IgD-negative memory B cell (primary cell): ENCODE results near the gene MTG2. TPM values are rescaled to one million over a fixed set of nuclear protein-coding genes. Genes with fewer than 3 reads are reported as not detected.
A peak's percentile ranks its signal among the peaks of the same experiment; 100 is the strongest.

Source experiments
- H3K27ac Mint-ChIP-seq, 3 donors: one replicate each; pipeline ENCODE4 v1.8.0; 2020 to 2022; ENCODE audit warnings: mild to moderate bottlenecking in 3 of 3, mixed read lengths in 3 of 3, moderate library complexity in 1 of 3
- H3K27me3 Mint-ChIP-seq: one replicate; pipeline ENCODE4 v1.8.0; 2021; ENCODE audit warnings: mixed read lengths
- H3K36me3 Mint-ChIP-seq: one replicate; pipeline ENCODE4 v1.8.0; 2020; ENCODE audit warnings: mild to moderate bottlenecking, mixed read lengths
- H3K4me1 Mint-ChIP-seq, 3 donors: one replicate each; pipeline ENCODE4 v1.8.0; 2020 to 2022; ENCODE audit warnings: mixed read lengths in 3 of 3, mild to moderate bottlenecking in 1 of 3
- H3K4me3 Mint-ChIP-seq, 4 donors: one replicate each; pipeline ENCODE4 v1.8.0; 2020 to 2022; ENCODE audit warnings: mild to moderate bottlenecking in 4 of 4, mixed read lengths in 4 of 4, moderate library complexity in 3 of 4
- H3K9me3 Mint-ChIP-seq, 3 donors: one replicate each; pipeline ENCODE4 v1.8.0; 2020 to 2021; ENCODE audit warnings: mixed read lengths in 3 of 3, mild to moderate bottlenecking in 1 of 3
- polyA plus RNA-seq: library from polyadenylated mRNA; unstranded; fragments of 300-500 nt; fragmentation: Illumina TruSeq; gene quantifications from one replicate; pipeline ENCODE4 v1.2.3, GENCODE V29; 2021

MTG2 gene
- polyA plus RNA-seq, 1 donor from 2014 or later = 26.2 TPM

- Mint-ChIP-seq H3K27me3 (no peaks in the 10 kb centered on the region), H3K36me3 (peaks cover 2% of the 10 kb centered on the region), H3K27ac (peak overlapping the region in 1 of 3 donors; percentile 53)
Observed at GRCh38 chr20:62195736-62196135, 12.9 kb downstream of the MTG2 start.

GRCh38 chr20:62196286-62196685 lies 13.5 kb downstream of the MTG2 start:
- peaks cover 2% of the 10 kb centered on the region for H3K36me3 Mint-ChIP-seq
- no peak overlapping the region for H3K27ac Mint-ChIP-seq
- no peak overlapping the region for H3K4me3 Mint-ChIP-seq
- H3K27me3 Mint-ChIP-seq = no peaks in the 10 kb centered on the region
- H3K4me1 Mint-ChIP-seq = peaks cover 0 to 10% (median 6%) of the 10 kb centered on the region in 3 donors
- no peaks in the 10 kb centered on the region for H3K9me3 Mint-ChIP-seq

More at GRCh38 chr20:62195736-62196135, 12.9 kb downstream of the MTG2 start:
- Mint-ChIP-seq H3K9me3 (no peaks in the 10 kb centered on the region), H3K4me3 (no peak overlapping the region), H3K4me1 (peaks cover 0 to 6% (median 4%) of the 10 kb centered on the region in 3 donors)

GRCh38 chr20:62197311-62197710 lies 14.5 kb downstream of the MTG2 start:
- Mint-ChIP-seq H3K36me3 (peaks cover 2% of the 10 kb centered on the region), H3K4me3 (no peak overlapping the region), H3K4me1 (peaks cover 6 to 19% (median 16%) of the 10 kb centered on the region in 3 donors), H3K9me3 (no peaks in the 10 kb centered on the region), H3K27ac (no peak overlapping the region), H3K27me3 (no peaks in the 10 kb centered on the region)

GRCh38 chr20:62197801-62198200 lies 15.0 kb downstream of the MTG2 start:
- Mint-ChIP-seq H3K36me3 (peaks cover 2% of the 10 kb centered on the region), H3K4me3 (no peak overlapping the region), H3K9me3 (no peaks in the 10 kb centered on the region), H3K4me1 (peaks cover 6 to 21% (median 18%) of the 10 kb centered on the region in 3 donors), H3K27ac (no peak overlapping the region), H3K27me3 (no peaks in the 10 kb centered on the region)

- no peaks in the 10 kb centered on the region for H3K27me3 Mint-ChIP-seq
- H3K4me1 Mint-ChIP-seq = peaks cover 11 to 28% (median 21%) of the 10 kb centered on the region in 3 donors
- no peaks in the 10 kb centered on the region for H3K9me3 Mint-ChIP-seq
- H3K36me3 Mint-ChIP-seq = peaks cover 2% of the 10 kb centered on the region
- H3K27ac Mint-ChIP-seq = no peak overlapping the region
- no peak overlapping the region for H3K4me3 Mint-ChIP-seq
Observed at GRCh38 chr20:62198496-62198895, 15.7 kb downstream of the MTG2 start.

- Mint-ChIP-seq H3K27me3 (no peaks in the 10 kb centered on the region), H3K9me3 (no peaks in the 10 kb centered on the region), H3K27ac (peak overlapping the region in 1 of 3 donors; percentile 74), H3K4me1 (peaks cover 12 to 30% (median 23%) of the 10 kb centered on the region in 3 donors), H3K36me3 (peaks cover 2% of the 10 kb centered on the region), H3K4me3 (no peak overlapping the region)
Observed at GRCh38 chr20:62198931-62199330, 16.1 kb downstream of the MTG2 start.

GRCh38 chr20:62200491-62201172 lies 17.8 kb downstream of the MTG2 start:
- H3K4me1 Mint-ChIP-seq = peaks cover 12 to 29% (median 25%) of the 10 kb centered on the region in 3 donors
- no peaks in the 10 kb centered on the region for H3K9me3 Mint-ChIP-seq
- H3K36me3 Mint-ChIP-seq = peaks cover 2% of the 10 kb centered on the region
- H3K27ac Mint-ChIP-seq = no peak overlapping the region
- H3K27me3 Mint-ChIP-seq = no peaks in the 10 kb centered on the region
- no peak overlapping the region for H3K4me3 Mint-ChIP-seq

- peak overlapping the region in 2 of 3 donors; percentile 23 to 80 for H3K27ac Mint-ChIP-seq
Observed at GRCh38 chr20:62201173-62202082, 18.6 kb downstream of the MTG2 start.

GRCh38 chr20:62202083-62202395 lies 19.2 kb downstream of the MTG2 start:
- Mint-ChIP-seq H3K4me3 (peak overlapping the region in 2 of 4 donors; percentile 29 to 82), H3K36me3 (peaks cover 2% of the 10 kb centered on the region), H3K9me3 (no peaks in the 10 kb centered on the region), H3K4me1 (peaks cover 12 to 28% (median 25%) of the 10 kb centered on the region in 3 donors), H3K27me3 (no peaks in the 10 kb centered on the region), H3K27ac (peak overlapping the region in 1 of 3 donors; percentile 23)

More at GRCh38 chr20:62201173-62202082, 18.6 kb downstream of the MTG2 start:
- Mint-ChIP-seq H3K9me3 (no peaks in the 10 kb centered on the region), H3K4me3 (peak overlapping the region in 3 of 4 donors; percentile 29 to 82 (median 58)), H3K4me1 (peaks cover 12 to 28% (median 25%) of the 10 kb centered on the region in 3 donors), H3K27me3 (no peaks in the 10 kb centered on the region), H3K36me3 (peaks cover 2% of the 10 kb centered on the region)

- no peak overlapping the region for H3K27ac Mint-ChIP-seq
- no peaks in the 10 kb centered on the region for H3K27me3 Mint-ChIP-seq
- peaks cover 2% of the 10 kb centered on the region for H3K36me3 Mint-ChIP-seq
- H3K4me3 Mint-ChIP-seq = peak overlapping the region in 1 of 4 donors; percentile 47
- peaks cover 12 to 28% (median 25%) of the 10 kb centered on the region in 3 donors for H3K4me1 Mint-ChIP-seq
- H3K9me3 Mint-ChIP-seq = no peaks in the 10 kb centered on the region
Observed at GRCh38 chr20:62202676-62203377, 20.0 kb downstream of the MTG2 start.

- Mint-ChIP-seq H3K27ac (no peak overlapping the region), H3K4me1 (peaks cover 12 to 28% (median 25%) of the 10 kb centered on the region in 3 donors), H3K9me3 (no peaks in the 10 kb centered on the region), H3K27me3 (no peaks in the 10 kb centered on the region), H3K36me3 (peaks cover 2% of the 10 kb centered on the region), H3K4me3 (peak overlapping the region in 1 of 4 donors; percentile 47)
Observed at GRCh38 chr20:62203378-62204030, 20.7 kb downstream of the MTG2 start.

- H3K4me3 Mint-ChIP-seq = no peak overlapping the region
- peaks cover 7% of the 10 kb centered on the region for H3K27me3 Mint-ChIP-seq
- H3K4me1 Mint-ChIP-seq = peaks cover 12 to 23% (median 21%) of the 10 kb centered on the region in 3 donors
- H3K27ac Mint-ChIP-seq = no peak overlapping the region
- H3K9me3 Mint-ChIP-seq = no peaks in the 10 kb centered on the region
- no peaks in the 10 kb centered on the region for H3K36me3 Mint-ChIP-seq
Observed at GRCh38 chr20:62205618-62206387, 23.0 kb downstream of the MTG2 start.

- peaks cover 11 to 18% (median 18%) of the 10 kb centered on the region in 3 donors for H3K4me1 Mint-ChIP-seq
- no peak overlapping the region for H3K4me3 Mint-ChIP-seq
- H3K9me3 Mint-ChIP-seq = no peaks in the 10 kb centered on the region
- peaks cover 9% of the 10 kb centered on the region for H3K27me3 Mint-ChIP-seq
- no peak overlapping the region for H3K27ac Mint-ChIP-seq
- H3K36me3 Mint-ChIP-seq = no peaks in the 10 kb centered on the region
Observed at GRCh38 chr20:62206388-62206775, 23.6 kb downstream of the MTG2 start.
